Neutrophil (primary cell): ENCODE data around the gene ARPC3.
"Not testable (repeated sequence)": the region's sequence is repeated elsewhere in the genome, so short reads cannot be mapped to it uniquely, and the experiment has no call there.

Source experiments
- H3K27ac ChIP-seq: fragments of 200-600 bp; sonication (generic); 2 replicates; pipeline ENCODE4 v1.5.1; 2016; ENCODE audit warnings: mild to moderate bottlenecking, moderate library complexity
- H3K27me3 ChIP-seq: fragments of 200-600 bp; sonication (generic); 2 replicates; pipeline ENCODE4 v1.6.0; 2016; ENCODE audit warnings: mild to moderate bottlenecking
- H3K36me3 ChIP-seq: fragments of 200-600 bp; sonication (generic); 2 replicates; pipeline ENCODE4 v1.5.1; 2017
- H3K4me1 ChIP-seq, 2 experiments: fragments of 200-600 bp in 1 of 2; sonication (generic) in 1 of 2; 1 replicate in 1 of 2; 2 replicates in 1 of 2; pipeline versions ENCODE4 v1.5.1 to v1.6.1; 2013 to 2016; ENCODE audit warnings: low read depth in 1 of 2, low read length in 1 of 2, mild to moderate bottlenecking in 1 of 2, moderate library complexity in 1 of 2; ENCODE audit not compliant: control insufficient read depth in 1 of 2, insufficient read depth in 1 of 2
- H3K4me3 ChIP-seq, 2 experiments: fragments of 200-600 bp in 1 of 2; sonication (generic) in 1 of 2; 1 replicate in 1 of 2; 2 replicates in 1 of 2; pipeline ENCODE4 v1.5.1; 2013 to 2016; ENCODE audit warnings: low read depth in 1 of 2, low read length in 1 of 2, mild to moderate bottlenecking in 1 of 2, moderate library complexity in 1 of 2
- H3K9me3 ChIP-seq: fragments of 200-600 bp; sonication (generic); 2 replicates; pipeline ENCODE4 v1.5.1; 2016
- CTCF ChIP-seq: fragments of 200-600 bp; sonication (generic); IDR thresholded peaks from 2 replicates; pipeline ENCODE4 v1.5.1; 2016; ENCODE audit warnings: antibody characterized with exemption

ARPC3 gene

GRCh38 chr12:110466791-110467190 lies 16.7 kb upstream of the ARPC3 start:
- Histone ChIP-seq H3K27me3 (no peaks in the 10 kb centered on the region), H3K4me3 (peak overlapping the region; percentile 87 to 97), H3K9me3 (no peaks in the 10 kb centered on the region), H3K27ac (peak overlapping the region; percentile 88), H3K36me3 (peaks cover 10% of the 10 kb centered on the region), H3K4me1 (peaks cover 25 to 37% of the 10 kb centered on the region in 2 experiments)
- no peak for TF ChIP-seq CTCF

- Histone ChIP-seq H3K27ac (peak overlapping the region; percentile 88), H3K36me3 (peaks cover 10% of the 10 kb centered on the region)
- H3K4me3 ChIP-seq = not testable (repeated sequence)
Measured at GRCh38 chr12:110465765-110466164, 15.6 kb upstream of the ARPC3 start.

GRCh38 chr12:110465024-110465423 lies 14.9 kb upstream of the ARPC3 start:
- no peak overlapping the region for H3K27ac ChIP-seq
- H3K9me3 ChIP-seq = no peaks in the 10 kb centered on the region
- no peak overlapping the region for H3K4me3 ChIP-seq
- no peak for TF ChIP-seq CTCF
- H3K4me1 ChIP-seq = peaks cover 25 to 37% of the 10 kb centered on the region in 2 experiments
- H3K36me3 ChIP-seq = peaks cover 10% of the 10 kb centered on the region
- H3K27me3 ChIP-seq = no peaks in the 10 kb centered on the region

More at GRCh38 chr12:110465765-110466164, 15.6 kb upstream of the ARPC3 start:
- not testable (repeated sequence) for H3K9me3 ChIP-seq, H3K27me3 ChIP-seq
- peaks cover 25 to 37% of the 10 kb centered on the region in 2 experiments for H3K4me1 ChIP-seq

GRCh38 chr12:110461189-110461588 lies 11.1 kb upstream of the ARPC3 start:
- H3K4me3 ChIP-seq, H3K27me3 ChIP-seq, H3K9me3 ChIP-seq, H3K27ac ChIP-seq: not testable (repeated sequence)
- H3K4me1 ChIP-seq = peaks cover 20 to 22% of the 10 kb centered on the region in 2 experiments
- peaks cover 10% of the 10 kb centered on the region for H3K36me3 ChIP-seq

- Histone ChIP-seq H3K4me3 (no peak overlapping the region), H3K27me3 (no peaks in the 10 kb centered on the region), H3K9me3 (no peaks in the 10 kb centered on the region), H3K4me1 (peaks cover 32 to 35% of the 10 kb centered on the region in 2 experiments), H3K27ac (peak overlapping the region; percentile 25), H3K36me3 (no peaks in the 10 kb centered on the region)
- no peak for TF ChIP-seq CTCF
Measured at GRCh38 chr12:110458756-110459155, 8.6 kb upstream of the ARPC3 start.

- Histone ChIP-seq H3K4me3 (no peak overlapping the region), H3K36me3 (peaks cover 6% of the 10 kb centered on the region), H3K4me1 (peaks cover 47 to 50% of the 10 kb centered on the region in 2 experiments), H3K27me3 (no peaks in the 10 kb centered on the region), H3K27ac (peak overlapping the region; percentile 13), H3K9me3 (no peaks in the 10 kb centered on the region)
- no peak for TF ChIP-seq CTCF
Measured at GRCh38 chr12:110453569-110454296, 3.6 kb upstream of the ARPC3 start.
